CD4-positive, alpha-beta T cell treated with Interleukin-1 beta for 1 hour (primary cell): Measurements from ENCODE around the gene RUSC1.
"Not testable (repeated sequence)": the region's sequence is repeated elsewhere in the genome, so short reads cannot be mapped to it uniquely, and the experiment has no call there.

Experiments
- DNase-seq, 2 donors: peaks; one replicate each; pipeline ENCODE4 v3.0.0-alpha.2; 2020 to 2022

Gene RUSC1

DNA sequence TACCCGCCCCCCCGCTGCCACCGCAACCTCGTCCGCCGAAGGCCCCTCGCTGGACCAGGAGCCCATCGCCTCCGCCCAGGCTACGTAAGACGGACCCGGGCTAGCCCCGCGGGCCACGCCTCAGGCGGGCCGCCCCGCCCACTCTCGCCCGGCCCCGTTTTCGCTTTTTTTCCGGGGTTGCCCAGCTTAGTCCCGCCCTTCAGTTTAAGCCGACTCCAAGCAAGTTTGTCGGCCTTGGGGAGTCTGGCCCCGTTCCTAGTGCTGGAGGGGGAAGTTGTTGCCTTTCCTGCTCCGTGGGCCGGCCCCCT lies 3.0 kb downstream of the RUSC1 start:
- peak; percentile 83 to 87 for DNase-seq

DNA sequence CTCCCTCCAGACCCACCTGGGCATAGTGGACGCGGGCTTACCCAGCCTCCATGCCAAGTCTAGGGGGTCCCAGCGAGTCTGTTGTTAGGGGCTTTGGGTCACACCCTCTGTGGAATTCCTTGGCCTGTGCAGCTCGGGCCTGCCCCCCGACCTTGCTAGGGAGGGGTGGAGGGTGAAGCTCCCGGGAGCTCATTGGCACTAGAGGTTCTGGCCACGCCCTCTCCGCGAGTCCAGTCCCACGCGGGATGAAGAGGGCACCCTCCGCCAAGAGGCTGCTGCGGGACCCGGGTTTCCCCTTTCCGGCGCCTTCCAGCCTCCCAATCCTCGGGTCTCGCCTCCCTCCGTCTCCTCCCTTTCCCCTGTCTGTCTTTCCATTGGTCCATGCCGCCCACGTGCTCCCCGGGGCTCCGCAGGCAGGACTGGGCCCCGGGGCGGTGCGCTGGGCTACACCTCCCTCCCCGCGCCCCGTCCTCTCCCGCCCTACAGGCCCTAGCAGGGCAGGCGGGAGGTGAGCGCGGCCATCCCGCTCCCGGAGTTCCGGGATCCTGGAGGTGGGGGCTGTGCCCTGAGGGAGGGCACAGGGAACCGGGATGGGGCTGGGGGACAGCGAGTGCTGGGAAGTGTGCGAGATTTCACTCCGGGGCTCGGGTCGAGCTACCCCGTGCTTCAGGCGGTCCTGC lies 3.5 kb downstream of the RUSC1 start:
- DNase-seq, result peak; percentile 89 to 91

DNA sequence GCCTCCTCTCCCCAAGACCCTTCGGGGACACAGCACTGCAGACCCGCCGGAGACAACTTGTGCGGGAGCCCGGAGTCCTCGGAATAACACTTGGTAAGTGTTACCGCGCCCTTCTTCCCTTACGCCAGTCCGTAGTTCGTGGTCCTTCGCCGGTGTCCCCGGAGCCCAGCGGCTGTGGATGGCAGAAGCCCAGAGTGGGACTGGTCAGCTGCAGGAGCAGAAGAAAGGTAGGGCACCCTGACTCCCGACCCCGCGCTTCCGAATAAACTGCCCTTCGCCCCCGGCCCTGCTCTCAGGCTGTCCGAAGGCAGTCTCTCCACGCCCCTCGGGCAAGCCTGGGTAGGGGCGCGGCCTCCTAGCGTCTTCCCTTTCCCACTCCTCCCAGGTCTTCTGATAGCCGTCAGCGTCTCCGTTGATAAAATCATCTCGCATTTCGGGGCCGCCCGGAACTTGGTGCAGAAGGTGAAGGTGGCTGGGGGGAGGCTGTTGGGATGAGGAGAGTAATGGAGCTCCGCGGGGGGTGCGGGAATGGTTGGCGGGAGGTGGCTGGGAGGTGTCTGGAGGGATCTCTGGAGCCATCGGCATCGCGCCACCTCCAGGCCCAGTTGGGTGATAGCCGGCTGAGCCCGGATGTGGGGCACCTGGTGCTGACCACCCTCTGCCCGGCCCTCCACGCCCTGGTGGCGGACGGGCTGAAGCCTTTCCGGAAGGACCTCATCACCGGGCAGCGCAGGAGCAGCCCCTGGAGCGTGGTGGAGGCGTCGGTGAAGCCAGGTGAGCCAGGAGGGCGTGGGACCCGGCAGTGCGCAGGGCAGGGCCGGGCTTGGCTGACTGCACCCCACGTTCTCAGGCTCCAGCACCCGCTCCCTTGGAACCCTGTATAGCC lies 4.3 kb downstream of the RUSC1 start:
- no peak for DNase-seq

DNA sequence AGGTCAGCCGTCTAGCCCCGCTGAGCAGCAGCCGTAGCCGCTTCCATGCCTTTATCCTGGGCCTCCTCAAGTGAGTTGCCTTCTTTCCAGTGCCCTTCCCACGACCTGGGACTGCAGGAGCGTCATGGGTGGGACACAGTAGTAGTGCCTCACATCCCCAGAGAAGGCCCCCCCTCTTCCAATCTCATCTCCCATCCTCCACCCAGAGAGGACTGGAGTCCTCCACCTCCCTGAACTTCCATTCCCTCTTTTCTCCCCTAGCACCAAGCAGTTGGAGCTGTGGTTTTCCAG lies 4.9 kb downstream of the RUSC1 start:
- no peak for DNase-seq

DNA sequence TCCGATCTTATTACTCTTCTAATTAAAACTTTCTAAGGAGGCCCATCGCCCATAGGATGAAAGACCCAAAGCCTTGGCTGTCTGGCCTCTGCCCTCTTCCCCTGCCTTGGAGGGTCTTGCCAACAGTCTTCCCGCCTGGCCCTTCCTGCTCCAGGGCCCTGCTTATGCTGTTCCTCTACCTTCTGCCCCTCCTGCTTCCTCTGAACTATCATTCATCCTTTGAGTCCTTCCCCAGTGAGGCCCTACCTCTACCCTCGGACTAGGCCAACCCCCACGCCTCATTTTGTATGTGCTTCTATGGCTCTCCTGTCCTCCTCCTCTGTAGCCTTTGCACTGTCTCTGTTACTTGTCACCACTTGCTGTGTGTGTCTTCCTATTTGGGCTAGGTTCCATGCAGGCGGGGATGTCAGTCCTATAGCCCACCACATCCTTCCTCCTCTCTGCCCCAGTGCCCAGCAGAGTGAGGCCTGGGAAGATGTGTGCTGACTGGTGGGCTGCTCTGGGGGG lies 5.4 kb downstream of the RUSC1 start:
- DNase-seq, result no peak

DNA sequence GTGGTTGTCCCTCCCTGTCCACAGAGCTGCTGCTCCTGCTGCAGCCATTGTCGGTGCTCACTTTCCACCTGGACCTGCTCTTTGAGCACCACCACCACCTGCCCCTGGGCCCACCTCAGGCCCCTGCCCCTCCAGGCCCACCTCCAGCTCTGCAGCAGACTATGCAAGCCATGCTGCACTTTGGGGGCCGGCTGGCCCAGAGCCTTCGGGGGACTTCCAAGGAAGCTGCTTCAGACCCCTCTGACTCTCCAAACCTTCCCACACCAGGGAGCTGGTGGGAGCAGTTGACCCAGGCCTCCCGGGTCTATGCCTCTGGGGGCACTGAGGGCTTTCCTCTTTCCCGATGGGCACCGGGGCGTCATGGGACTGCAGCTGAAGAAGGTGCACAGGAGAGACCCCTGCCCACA lies 5.9 kb downstream of the RUSC1 start:
- DNase-seq, result no peak

DNA sequence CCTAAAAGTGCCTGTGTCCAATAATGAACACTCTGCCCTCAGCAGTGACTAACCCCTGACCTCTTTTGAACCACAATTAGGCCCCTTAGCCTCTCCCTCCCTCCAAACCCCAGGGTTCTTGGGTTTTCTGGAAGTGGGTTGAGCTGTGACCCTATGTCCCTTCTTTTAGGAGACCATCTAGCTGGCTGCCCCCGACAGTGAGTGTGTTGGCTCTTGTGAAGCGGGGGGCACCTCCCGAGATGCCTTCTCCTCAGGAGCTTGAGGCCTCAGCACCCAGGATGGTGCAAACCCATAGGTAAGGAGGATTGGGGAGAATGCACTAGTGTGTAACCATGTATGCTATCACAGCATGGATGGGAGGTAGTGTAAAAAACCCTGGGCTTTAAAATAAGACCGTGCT lies 7.3 kb downstream of the RUSC1 start:
- no peak for DNase-seq

DNA sequence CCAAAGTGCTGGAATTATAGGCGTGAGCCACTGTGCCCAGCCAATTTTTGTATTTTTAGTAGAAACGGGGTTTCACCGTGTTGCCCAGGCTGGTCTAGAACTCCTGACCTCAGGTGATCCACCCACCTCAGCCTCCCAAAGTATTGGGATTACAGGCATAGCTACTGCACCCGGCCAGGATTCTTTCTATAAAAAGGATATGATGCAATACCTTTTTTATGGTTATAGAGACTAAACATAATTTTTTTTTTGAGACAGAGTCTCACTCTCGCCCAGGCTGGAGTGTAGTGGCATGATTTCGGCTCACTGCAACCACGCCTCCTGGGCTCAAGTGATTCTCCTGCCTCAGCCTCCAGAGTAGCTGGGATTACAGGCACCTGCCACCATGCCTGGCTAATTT lies 8.2 kb downstream of the RUSC1 start:
- not testable (repeated sequence) for DNase-seq

DNA sequence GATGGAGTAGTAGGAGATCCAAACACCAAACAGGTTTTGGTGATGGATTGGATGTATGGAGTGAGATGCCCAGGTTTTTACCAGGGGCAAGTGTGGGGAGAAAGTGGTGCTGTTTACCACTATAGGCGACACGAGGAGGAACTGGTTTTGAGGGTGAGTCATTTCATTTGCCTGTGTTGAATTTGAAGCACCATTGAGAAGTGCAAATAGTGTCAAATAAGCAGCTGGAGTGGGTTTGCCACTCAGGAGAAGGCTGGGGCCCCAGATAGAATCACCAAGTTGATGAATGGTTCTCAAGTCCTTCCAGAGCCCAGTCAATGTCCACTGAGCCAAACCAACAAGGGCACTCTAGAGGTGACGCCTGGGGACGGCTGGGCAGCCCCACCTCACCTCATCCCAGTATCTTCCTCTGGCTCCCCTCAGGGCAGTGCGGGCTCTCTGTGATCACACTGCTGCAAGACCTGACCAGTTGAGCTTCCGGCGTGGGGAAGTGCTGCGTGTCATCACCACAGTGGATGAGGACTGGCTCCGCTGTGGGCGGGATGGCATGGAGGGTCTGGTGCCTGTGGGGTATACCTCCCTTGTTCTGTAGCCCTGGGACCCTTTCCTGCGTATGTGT lies 9.4 kb downstream of the RUSC1 start:
- DNase-seq, result no peak

DNA sequence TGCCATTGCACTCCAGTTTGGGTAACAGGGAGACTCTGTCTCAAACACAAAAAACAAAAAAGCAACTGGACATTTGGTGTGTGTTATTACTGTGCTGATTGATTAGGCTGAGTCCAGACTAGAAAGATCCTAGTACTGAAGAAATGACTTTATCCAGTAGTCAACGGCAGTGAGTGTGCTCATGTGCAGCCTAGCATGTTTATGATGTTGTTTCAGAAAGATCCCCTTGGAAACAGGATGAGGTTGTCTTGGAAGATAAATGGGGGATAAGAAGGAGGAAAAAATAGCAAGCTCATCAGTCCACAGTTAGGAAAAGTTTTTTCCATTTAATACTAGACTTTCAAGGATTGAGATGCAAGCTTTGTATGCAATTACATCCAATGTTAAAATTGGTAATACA lies 14.3 kb downstream of the RUSC1 start:
- no peak for DNase-seq

DNA sequence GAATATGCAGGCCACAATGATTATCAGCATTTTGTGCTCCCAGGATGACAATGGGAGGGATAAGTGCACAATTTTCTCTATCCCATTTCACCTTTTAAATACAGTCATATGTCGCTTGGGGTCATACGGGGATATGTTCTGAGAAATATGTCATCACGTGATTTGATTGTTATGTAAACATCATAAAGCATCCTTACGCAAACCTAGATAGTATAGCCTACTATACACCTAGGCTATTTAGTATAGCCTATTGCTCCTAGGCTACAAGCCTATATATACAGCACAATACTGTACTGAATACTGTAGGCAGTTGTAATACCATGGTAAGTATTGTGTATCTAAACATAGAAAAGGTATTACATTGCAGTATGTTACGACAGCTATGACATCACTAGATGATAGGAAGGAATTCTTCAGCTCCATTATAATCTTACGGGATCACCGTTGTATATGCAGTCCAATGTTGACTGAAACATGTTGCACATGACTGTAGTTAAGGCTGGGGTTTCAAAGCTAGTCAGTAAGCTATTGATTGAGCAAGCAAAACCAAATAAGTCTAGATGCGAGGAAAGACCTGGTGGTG lies 18.9 kb downstream of the RUSC1 start:
- DNase-seq, result no peak

DNA sequence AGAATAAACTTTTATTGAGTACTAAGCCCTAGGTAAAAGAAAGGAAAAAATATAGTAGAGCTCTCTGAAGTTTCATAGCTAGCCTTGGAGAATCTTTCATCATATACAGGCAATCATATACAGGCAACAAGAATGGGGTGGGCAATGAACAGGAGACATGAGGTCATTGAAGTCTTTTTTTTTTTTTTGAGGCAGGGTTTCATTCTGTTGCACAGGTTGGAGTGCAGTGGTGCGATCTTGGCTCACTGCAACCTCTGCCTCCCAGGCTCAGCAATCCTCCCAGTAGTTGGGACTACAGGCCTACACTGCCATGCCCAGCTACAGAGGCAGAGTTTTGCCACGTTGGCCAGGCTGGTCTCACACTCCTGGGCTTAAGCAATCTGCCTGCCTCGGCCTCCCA lies 22.1 kb downstream of the RUSC1 start:
- DNase-seq, result no peak

DNA sequence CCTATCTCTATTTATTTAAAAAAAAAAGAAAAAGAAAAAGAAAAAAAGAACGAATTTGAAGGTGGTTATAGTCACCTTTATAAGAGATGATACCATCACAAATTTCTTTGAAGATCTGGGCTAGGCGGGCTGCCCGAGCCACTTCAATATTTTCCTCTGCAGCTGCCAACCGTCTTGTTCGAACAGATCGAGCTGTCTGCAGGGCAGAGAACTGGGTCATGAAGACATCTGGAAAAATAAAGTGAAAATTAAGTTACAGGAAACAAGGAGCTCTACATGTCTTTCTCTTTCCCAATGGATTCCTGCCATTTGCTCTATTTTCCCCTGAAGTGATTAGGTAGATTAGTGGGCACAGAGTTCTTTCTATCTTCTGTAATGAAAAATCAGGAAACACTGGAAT lies 31.9 kb downstream of the RUSC1 start:
- no peak for DNase-seq

DNA sequence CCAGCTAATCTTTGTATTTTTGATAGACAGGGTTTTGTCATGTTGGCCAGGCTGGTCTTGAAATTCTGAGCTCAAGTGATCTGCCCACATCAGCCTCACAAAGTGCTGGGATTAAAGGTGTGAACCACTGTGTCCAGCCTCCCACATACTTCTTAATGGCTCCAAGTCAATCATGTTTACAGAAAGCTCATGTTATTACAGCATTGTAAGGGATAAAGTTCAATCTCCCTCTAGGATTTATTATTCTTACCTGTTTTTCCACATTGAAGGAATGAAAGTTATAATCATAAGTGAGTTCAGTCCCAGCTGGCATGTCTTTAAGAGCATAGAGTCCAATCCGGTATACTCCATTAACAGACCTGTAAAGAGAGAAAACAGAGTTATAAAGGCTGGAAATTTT lies 39.4 kb downstream of the RUSC1 start:
- no peak for DNase-seq

DNA sequence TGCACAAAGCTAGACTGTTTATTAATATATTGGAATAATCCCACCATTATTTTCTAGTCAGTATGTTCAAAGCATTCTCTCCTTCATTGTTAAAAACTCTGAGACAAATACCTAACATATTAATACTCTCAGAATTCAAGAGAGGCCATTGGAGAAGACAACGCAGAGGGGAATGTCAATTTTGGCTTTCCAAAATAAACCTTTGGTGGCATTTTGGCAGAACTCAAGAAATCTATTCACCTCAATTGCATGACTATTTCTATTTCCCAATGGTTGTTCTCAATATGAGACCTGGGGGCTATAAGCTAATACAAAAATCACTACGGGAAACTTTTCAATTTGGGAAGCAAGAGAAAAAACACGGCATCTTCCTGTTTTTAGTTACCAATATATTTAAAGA lies 58.5 kb downstream of the RUSC1 start:
- DNase-seq, result no peak

DNA sequence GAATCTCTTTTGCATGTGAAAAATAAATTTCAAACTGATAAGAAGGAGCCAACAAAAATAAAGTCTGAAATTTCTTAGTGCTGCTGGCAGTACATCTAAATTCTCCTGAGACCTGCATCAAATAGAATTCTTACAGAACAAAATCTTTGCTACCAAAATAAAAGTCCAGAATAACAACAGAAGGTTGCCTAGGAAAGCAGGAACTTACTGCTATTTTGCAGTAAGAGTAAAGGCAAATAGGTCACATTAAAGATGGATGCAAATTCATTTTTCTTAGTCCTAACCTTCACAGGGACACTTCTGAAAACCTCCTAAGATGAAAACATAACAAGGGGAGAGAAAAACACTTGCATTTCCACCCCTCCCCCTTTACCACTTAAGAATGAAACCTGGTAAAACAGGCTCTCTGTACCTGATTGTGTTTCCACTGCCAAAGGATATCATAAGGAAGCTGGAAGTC lies 59.0 kb downstream of the RUSC1 start:
- peak in 1 of 2 donors; percentile 5 for DNase-seq
